Activated CD4-positive, alpha-beta T cell treated with anti-CD3 and anti-CD28 coated beads for 36 hours (primary cell): ENCODE results near the gene PELI1. TPM values are rescaled to one million over a fixed set of nuclear protein-coding genes. Genes with fewer than 3 reads are reported as not detected.
"Not testable (repeated sequence)": the region's sequence is repeated elsewhere in the genome, so short reads cannot be mapped to it uniquely, and the experiment has no call there.

ENCODE experiments used
- ATAC-seq: fragments of 200-7000 bp; cut with Tn5 transposase; one replicate; pipeline ENCODE4 v1.10.0; 2021; ENCODE audit warnings: mild to moderate bottlenecking, moderate library complexity
- CTCF ChIA-PET: fragments of 350-600 bp; sonication (Branson Sonifier 250); formaldehyde crosslinking; loops from one replicate; lab custom pipeline; 2021; ENCODE audit warnings: antibody characterized with exemption; lab: Charles Lee
- POLR2A ChIA-PET: fragments of 350-600 bp; sonication (Branson Sonifier 250); formaldehyde crosslinking; loops from one replicate; lab custom pipeline; 2021; ENCODE audit warnings: antibody characterized with exemption, inconsistent platforms; lab: Charles Lee
- DNase-seq: peaks from one replicate; pipeline ENCODE4 v3.0.0-alpha.2; 2020
- H3K27ac Mint-ChIP-seq: one replicate; pipeline ENCODE4 v1.8.0; 2021; ENCODE audit warnings: mixed read lengths
- H3K27me3 Mint-ChIP-seq: one replicate; pipeline ENCODE4 v1.8.0; 2021; ENCODE audit warnings: mixed read lengths
- H3K36me3 Mint-ChIP-seq: one replicate; pipeline ENCODE4 v1.8.0; 2021; ENCODE audit warnings: low read depth, mixed read lengths
- H3K4me1 Mint-ChIP-seq: one replicate; pipeline ENCODE4 v1.8.0; 2021; ENCODE audit warnings: mixed read lengths
- H3K4me3 Mint-ChIP-seq: one replicate; pipeline ENCODE4 v1.8.0; 2021; ENCODE audit warnings: mild to moderate bottlenecking, moderate library complexity, mixed read lengths
- H3K9me3 Mint-ChIP-seq: one replicate; pipeline ENCODE4 v1.8.0; 2021; ENCODE audit warnings: low read depth, mixed read lengths
- intact Hi-C, 2 experiments: fragments of 100-400 bp; cut with DNase I in 1 of 2; cut with micrococcal nuclease in 1 of 2; formaldehyde crosslinking; loops; one replicate each; pipeline versions ENCODE4 v1.14.2 to v1.15.1; 2022 to 2024; cut with DNase I, micrococcal nuclease
- total RNA-seq, 2 experiments: library from RNA; stranded (reverse); gene quantifications; one replicate each; pipeline ENCODE4 v1.2.3, GENCODE V29; 2021

The PELI1 gene
- total RNA-seq, 2 experiments from 2014 or later: 21.3 to 29.7 TPM

DNA sequence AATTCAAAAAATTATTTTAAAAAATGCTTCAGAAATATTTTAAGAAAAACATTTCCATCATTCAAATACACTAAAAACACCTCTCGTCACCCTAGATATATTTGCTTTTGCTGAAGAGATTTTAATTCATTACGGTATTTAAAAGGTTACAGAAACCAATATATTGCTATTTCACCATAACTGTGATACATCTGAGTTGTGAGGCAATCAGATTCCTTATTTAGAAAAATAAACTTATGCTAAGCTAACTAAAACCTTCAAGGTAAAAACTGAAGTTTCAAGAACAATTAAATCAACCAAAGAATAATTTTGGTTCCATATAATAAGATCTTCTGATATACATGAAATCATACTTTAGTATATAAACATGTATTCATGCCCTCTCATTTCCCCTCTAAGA lies 32.8 kb downstream of the PELI1 start:
- intact Hi-C loops: no loop called here
- DNase-seq (no peak), ATAC-seq (no peak)
- Mint-ChIP-seq H3K4me3 (no peak overlapping the region), H3K36me3 (peaks cover 27% of the 10 kb centered on the region), H3K27me3 (no peaks in the 10 kb centered on the region), H3K27ac (no peak overlapping the region), H3K9me3 (no peaks in the 10 kb centered on the region), H3K4me1 (peaks cover 78% of the 10 kb centered on the region)
- ChIA-PET CTCF (interaction anchor here (1.0 to 1.8 kb wide), 5 partner anchors 9 to 216 kb away, joined by 3 to 12 read pairs (median 6); no protein-coding TSS in a partner anchor), POLR2A (no interaction called here)

DNA sequence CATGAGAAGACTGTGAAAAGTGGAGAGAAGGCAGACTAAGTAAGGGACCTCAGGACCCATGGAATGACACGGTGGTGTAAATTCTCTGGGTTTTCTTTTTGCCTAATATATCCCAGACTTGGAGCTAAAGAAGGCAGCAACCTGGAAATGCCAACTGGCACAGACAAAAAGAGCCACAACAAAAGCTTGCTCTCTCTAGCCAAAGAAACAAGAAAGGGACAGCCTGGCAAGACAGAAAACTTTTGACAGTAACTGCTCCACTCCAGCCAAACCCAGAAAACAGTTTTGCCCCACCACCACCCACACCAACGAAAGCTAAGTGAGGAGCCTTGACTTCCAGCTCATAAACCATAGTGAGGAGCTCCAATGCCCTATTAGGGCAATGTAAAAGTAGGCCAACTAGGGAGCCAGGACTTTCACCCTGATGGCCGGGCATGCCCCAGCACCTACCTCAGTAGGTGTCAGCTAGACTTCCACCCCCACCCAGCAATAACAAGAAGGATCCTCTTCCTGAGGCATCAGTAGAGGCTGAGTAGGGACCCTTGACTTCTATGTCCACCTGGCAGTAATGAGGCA lies 35.5 kb downstream of the PELI1 start:
- no peak overlapping the region for H3K27ac Mint-ChIP-seq
- POLR2A ChIA-PET: interaction anchor here (0.6 kb wide), 1 partner anchor 82 kb away, joined by 4 read pairs; no protein-coding TSS in a partner anchor

DNA sequence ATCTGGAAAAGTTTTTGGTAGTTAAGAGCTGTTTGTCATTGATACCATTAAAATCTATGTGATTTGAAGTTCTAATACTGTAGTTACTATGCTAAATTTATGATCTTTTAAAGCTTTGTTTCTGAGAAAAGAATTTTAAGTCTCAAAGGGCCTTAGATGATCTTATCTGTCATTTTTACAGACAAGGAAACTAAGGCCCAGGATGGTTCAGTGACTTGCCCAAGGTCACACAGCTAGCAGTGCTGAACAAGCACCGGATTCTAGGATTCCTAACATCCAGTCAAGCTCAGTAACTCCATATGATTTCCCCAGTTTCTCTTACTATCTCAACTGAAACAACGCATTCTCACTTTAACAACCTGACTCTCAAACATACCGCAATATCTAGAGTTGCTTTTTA lies 37.7 kb downstream of the PELI1 start:
- Mint-ChIP-seq H3K4me3 (no peak overlapping the region), H3K9me3 (no peaks in the 10 kb centered on the region), H3K27ac (no peak overlapping the region), H3K36me3 (peaks cover 54% of the 10 kb centered on the region), H3K4me1 (peaks cover 75% of the 10 kb centered on the region), H3K27me3 (no peaks in the 10 kb centered on the region)
- intact Hi-C loops: no loop called here
- POLR2A ChIA-PET: interaction anchor here (0.7 kb wide), 1 partner anchor 31 kb away, joined by 3 read pairs; no protein-coding TSS in a partner anchor
- ATAC-seq (no peak), DNase-seq (no peak)
- CTCF ChIA-PET: interaction anchor here (0.6 to 4.5 kb wide), 8 partner anchors 11 to 221 kb away, joined by 3 to 20 read pairs (median 3); no protein-coding TSS in a partner anchor

More for the DNA sequence above, 35.5 kb downstream of the PELI1 start:
- intact Hi-C loops: no loop called here
- CTCF ChIA-PET: interaction anchor here (0.6 to 1.2 kb wide), 7 partner anchors 53 to 219 kb away, joined by 3 to 4 read pairs (median 3); no protein-coding TSS in a partner anchor
- DNase-seq (no peak), ATAC-seq (peak; percentile 51)
- H3K9me3 Mint-ChIP-seq: no peaks in the 10 kb centered on the region
- peaks cover 71% of the 10 kb centered on the region for H3K4me1 Mint-ChIP-seq
- H3K27me3 Mint-ChIP-seq: no peaks in the 10 kb centered on the region
- H3K36me3 Mint-ChIP-seq: peaks cover 46% of the 10 kb centered on the region
- H3K4me3 Mint-ChIP-seq: no peak overlapping the region

GRCh38 chr2:64105670-64106461 lies 38.4 kb downstream of the PELI1 start:
- DNase-seq (no peak), ATAC-seq (no peak)
- Mint-ChIP-seq H3K4me1 (peaks cover 77% of the 10 kb centered on the region), H3K9me3 (no peaks in the 10 kb centered on the region), H3K27me3 (no peaks in the 10 kb centered on the region), H3K27ac (no peak overlapping the region), H3K36me3 (peaks cover 54% of the 10 kb centered on the region), H3K4me3 (no peak overlapping the region)
- CTCF ChIA-PET: interaction anchor here (0.6 to 4.5 kb wide), 7 partner anchors 10 to 225 kb away, joined by 3 to 20 read pairs (median 4); no protein-coding TSS in a partner anchor
- POLR2A ChIA-PET: interaction anchor here (0.5 to 0.7 kb wide), 2 partner anchors 32 to 745 kb away, joined by 3 read pairs; no protein-coding TSS in a partner anchor
- intact Hi-C loops: no loop called here

DNA sequence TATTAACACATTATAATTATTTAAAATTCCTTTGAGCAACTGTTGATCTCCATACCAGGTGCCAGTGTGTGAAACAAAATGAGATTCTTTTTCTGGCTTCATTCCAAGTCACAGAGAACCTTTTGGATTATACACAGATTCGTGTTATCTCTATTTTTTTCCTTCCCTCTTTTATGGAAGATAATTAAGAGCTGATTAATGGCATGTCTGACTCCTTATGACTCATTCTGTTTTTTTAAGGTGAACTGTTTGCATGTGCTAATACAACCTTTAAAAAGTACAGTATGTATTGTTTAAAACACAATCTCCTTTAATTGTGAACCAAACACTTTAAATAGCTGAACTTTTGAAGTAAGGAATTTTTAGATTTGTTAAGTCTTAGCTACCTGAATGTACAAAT lies 39.3 kb downstream of the PELI1 start:
- DNase-seq (no peak), ATAC-seq (no peak)
- CTCF ChIA-PET: interaction anchor here (0.6 to 4.5 kb wide), 4 partner anchors 20 to 226 kb away, joined by 3 to 20 read pairs (median 6); no protein-coding TSS in a partner anchor
- Mint-ChIP-seq H3K4me3 (no peak overlapping the region), H3K4me1 (peaks cover 73% of the 10 kb centered on the region), H3K27ac (no peak overlapping the region), H3K27me3 (no peaks in the 10 kb centered on the region), H3K9me3 (no peaks in the 10 kb centered on the region), H3K36me3 (peaks cover 54% of the 10 kb centered on the region)
- POLR2A ChIA-PET: no interaction called here
- intact Hi-C loops: loop anchor here in 1 of 2 experiments (5.0 kb wide), 1 partner anchor 592 kb away; no protein-coding TSS in a partner anchor

DNA sequence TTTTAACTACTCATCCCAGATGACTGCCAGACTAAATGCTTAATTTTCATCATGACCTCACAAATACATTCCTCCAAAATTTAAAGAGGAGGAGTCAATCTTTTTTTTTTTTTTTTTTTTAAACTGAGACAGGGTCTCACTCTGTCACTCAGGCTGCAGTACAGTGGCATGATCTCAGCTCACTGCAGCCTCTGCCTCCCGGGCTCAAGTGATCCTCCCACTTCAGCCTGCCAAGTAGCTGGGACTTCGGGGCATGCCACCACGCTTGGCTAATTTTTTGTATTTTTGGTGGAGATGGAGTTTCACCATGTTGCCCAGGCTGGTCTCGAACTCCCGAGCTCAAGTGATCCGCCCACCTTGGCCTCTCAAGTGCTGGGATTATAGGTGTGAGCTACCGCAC lies 41.5 kb downstream of the PELI1 start:
- H3K4me3 Mint-ChIP-seq, POLR2A ChIA-PET, H3K27ac Mint-ChIP-seq, ATAC-seq, DNase-seq, H3K9me3 Mint-ChIP-seq, H3K27me3 Mint-ChIP-seq: not testable (repeated sequence)
- CTCF ChIA-PET: interaction anchor here (1.2 to 3.2 kb wide), 7 partner anchors 9 to 386 kb away, joined by 3 to 12 read pairs (median 6); no protein-coding TSS in a partner anchor
- H3K36me3 Mint-ChIP-seq: peaks cover 62% of the 10 kb centered on the region
- intact Hi-C loops: loop anchor here in 1 of 2 experiments (5.0 kb wide), 1 partner anchor 595 kb away; no protein-coding TSS in a partner anchor
- H3K4me1 Mint-ChIP-seq: peaks cover 60% of the 10 kb centered on the region

DNA sequence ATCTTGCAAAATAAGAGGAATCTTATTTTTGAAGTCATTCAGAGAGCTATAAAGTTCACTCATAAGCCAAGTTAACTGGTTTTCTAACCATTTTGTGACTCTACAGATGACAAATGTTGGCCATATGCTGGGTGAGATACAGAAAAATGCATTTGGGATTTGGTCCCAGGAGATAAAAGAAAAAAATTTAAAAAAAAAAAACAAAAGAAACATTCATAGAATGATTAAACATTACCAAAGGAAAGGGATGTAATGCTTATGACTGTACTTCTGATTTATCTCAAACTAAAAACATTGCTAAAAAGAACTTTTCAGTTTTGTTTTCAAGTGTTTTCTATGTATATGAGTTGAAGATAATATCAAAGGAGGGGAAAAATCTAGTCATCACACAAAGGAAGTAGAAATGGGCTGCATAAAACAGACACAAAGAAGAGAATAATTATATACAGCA lies 43.1 kb downstream of the PELI1 start:
- H3K36me3 Mint-ChIP-seq: peaks cover 63% of the 10 kb centered on the region

GRCh38 chr2:64100584-64100983 lies 43.6 kb downstream of the PELI1 start:
- H3K4me3 Mint-ChIP-seq, DNase-seq, ATAC-seq, H3K9me3 Mint-ChIP-seq, H3K27me3 Mint-ChIP-seq: not testable (repeated sequence)
- intact Hi-C loops: loop anchor here in 1 of 2 experiments (2.0 to 5.0 kb wide), 3 partner anchors 36 to 597 kb away; no protein-coding TSS in a partner anchor
- ChIA-PET POLR2A (interaction anchor here (0.7 to 1.7 kb wide), 5 partner anchors 14 to 225 kb away, joined by 4 to 8 read pairs (median 6); no protein-coding TSS in a partner anchor), CTCF (interaction anchor here (0.6 to 2.0 kb wide), 8 partner anchors 32 to 230 kb away, joined by 3 to 7 read pairs (median 3); no protein-coding TSS in a partner anchor)
- H3K4me1 Mint-ChIP-seq: peaks cover 49% of the 10 kb centered on the region
- peaks cover 64% of the 10 kb centered on the region for H3K36me3 Mint-ChIP-seq
- peak overlapping the region; percentile 12 for H3K27ac Mint-ChIP-seq

More for the DNA sequence above, 43.1 kb downstream of the PELI1 start:
- H3K9me3 Mint-ChIP-seq: peaks cover 4% of the 10 kb centered on the region
- CTCF ChIA-PET: interaction anchor here (0.6 to 3.0 kb wide), 13 partner anchors 11 to 227 kb away, joined by 3 to 12 read pairs (median 4); no protein-coding TSS in a partner anchor
- POLR2A ChIA-PET: interaction anchor here (0.7 to 1.7 kb wide), 7 partner anchors 13 to 224 kb away, joined by 4 to 8 read pairs (median 6); no protein-coding TSS in a partner anchor
- no peaks in the 10 kb centered on the region for H3K27me3 Mint-ChIP-seq
- intact Hi-C loops: loop anchor here (1.0 to 5.0 kb wide), 10 partner anchors 13 to 596 kb away; no protein-coding TSS in a partner anchor
- DNase-seq: no peak
- ATAC-seq: peak; percentile 86
- H3K4me3 Mint-ChIP-seq: peak overlapping the region; percentile 3
- peak overlapping the region; percentile 51 for H3K27ac Mint-ChIP-seq
- peaks cover 54% of the 10 kb centered on the region for H3K4me1 Mint-ChIP-seq

DNA sequence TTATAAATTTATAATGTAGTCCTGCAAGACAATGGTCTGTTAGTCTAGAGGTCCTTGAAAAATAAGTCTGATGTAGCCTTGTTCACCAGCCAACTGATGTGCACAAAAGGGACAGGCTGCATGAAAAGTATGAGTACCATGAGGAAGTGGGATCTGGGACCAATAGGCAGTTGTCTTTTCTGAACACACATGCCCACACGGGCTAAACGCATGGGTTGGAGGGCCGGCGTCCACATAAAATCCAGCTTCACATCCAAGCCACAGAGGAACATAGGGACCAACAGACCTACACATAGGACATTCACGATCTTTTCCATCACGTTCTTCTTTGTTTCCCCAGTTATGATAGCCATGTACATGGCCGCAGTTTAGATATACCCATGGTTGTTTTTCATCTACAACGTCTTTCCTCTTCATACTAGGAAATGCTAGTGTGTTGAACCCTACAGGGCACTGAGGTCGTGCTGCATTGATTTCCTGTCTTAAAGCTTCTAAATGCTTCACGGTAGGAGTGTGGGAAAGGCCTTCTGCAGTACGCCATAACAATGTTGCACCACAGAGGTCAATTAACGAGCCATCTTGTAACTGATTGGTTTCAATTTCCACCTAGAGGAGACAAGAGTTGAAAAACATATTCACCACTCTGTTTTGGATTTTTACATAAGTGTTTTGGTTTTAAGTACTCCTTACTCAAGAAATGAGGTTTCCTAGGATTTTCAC lies 49.4 kb downstream of the PELI1 start:
- H3K27ac Mint-ChIP-seq: no peak overlapping the region
- ChIA-PET POLR2A (no interaction called here), CTCF (no interaction called here)
- no peaks in the 10 kb centered on the region for H3K27me3 Mint-ChIP-seq
- intact Hi-C loops: no loop called here
- ATAC-seq (no peak), DNase-seq (no peak)
- peaks cover 6% of the 10 kb centered on the region for H3K9me3 Mint-ChIP-seq
- peaks cover 71% of the 10 kb centered on the region for H3K36me3 Mint-ChIP-seq
- H3K4me3 Mint-ChIP-seq: no peak overlapping the region
- H3K4me1 Mint-ChIP-seq: peaks cover 10% of the 10 kb centered on the region

DNA sequence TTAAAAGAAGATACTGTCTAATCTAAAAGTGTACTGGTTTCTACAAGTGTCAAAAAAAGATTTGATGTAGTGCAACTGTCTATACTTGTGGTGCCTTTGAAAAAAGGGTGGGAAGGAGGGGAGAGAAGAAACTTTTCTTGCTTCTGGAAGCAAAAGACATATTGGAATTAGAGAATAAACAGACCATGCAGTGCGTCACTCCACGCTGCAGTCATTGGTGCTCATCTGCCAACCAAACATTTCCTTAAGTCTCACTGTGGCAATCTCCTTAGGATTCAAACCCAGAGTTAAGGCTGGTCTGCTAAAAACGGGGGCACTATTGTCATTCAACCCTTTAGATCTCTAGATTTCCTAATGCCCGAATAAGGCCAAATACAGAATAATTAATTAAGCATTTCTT lies 50.9 kb downstream of the PELI1 start:
- Mint-ChIP-seq H3K27me3 (no peaks in the 10 kb centered on the region), H3K4me3 (no peak overlapping the region), H3K4me1 (peaks cover 7% of the 10 kb centered on the region), H3K27ac (no peak overlapping the region), H3K9me3 (peaks cover 6% of the 10 kb centered on the region), H3K36me3 (peaks cover 59% of the 10 kb centered on the region)
- intact Hi-C loops: no loop called here
- ATAC-seq: no peak
- ChIA-PET POLR2A (no interaction called here), CTCF (no interaction called here)
- DNase-seq: no peak
